ENCODE results near the gene IKBKE.
A peak's percentile ranks its signal among the peaks of the same experiment; 100 is the strongest.

The IKBKE gene

GRCh38 chr1:206514813-206515387 is 44.6 kb downstream of the IKBKE start:
- no peak for DNase-seq

GRCh38 chr1:206516728-206516990 is 46.4 kb downstream of the IKBKE start:
- DNase-seq, result no peak

GRCh38 chr1:206517784-206518183 is 47.5 kb downstream of the IKBKE start:
- peak; percentile 67 to 88 for DNase-seq

- DNase-seq, result no peak
Observed at GRCh38 chr1:206518206-206518605, 47.9 kb downstream of the IKBKE start.

GRCh38 chr1:206518743-206519142 is 48.5 kb downstream of the IKBKE start:
- no peak for DNase-seq

GRCh38 chr1:206521127-206521526 is 50.9 kb downstream of the IKBKE start:
- no peak for DNase-seq

- no peak for DNase-seq
Observed at GRCh38 chr1:206521694-206522402, 51.6 kb downstream of the IKBKE start.

- DNase-seq, result no peak
Observed at GRCh38 chr1:206524739-206525364, 54.6 kb downstream of the IKBKE start.

GRCh38 chr1:206526064-206526911 is 56.0 kb downstream of the IKBKE start:
- no peak for DNase-seq

GRCh38 chr1:206529425-206529824 is 59.1 kb downstream of the IKBKE start:
- no peak for DNase-seq

- DNase-seq, result no peak
Observed at GRCh38 chr1:206532368-206532767, 62.1 kb downstream of the IKBKE start.

GRCh38 chr1:206534552-206534951 is 64.3 kb downstream of the IKBKE start:
- no peak for DNase-seq

GRCh38 chr1:206535853-206536188 is 65.5 kb downstream of the IKBKE start:
- no peak for DNase-seq

- no peak for DNase-seq
Observed at GRCh38 chr1:206537141-206537540, 66.9 kb downstream of the IKBKE start.

- DNase-seq, result no peak
Observed at GRCh38 chr1:206538086-206538770, 68.0 kb downstream of the IKBKE start.

GRCh38 chr1:206538901-206539640 is 68.8 kb downstream of the IKBKE start:
- DNase-seq, result no peak

GRCh38 chr1:206540044-206540780 is 69.9 kb downstream of the IKBKE start:
- DNase-seq, result no peak

- DNase-seq, result no peak
Observed at GRCh38 chr1:206541236-206541833, 71.1 kb downstream of the IKBKE start.

GRCh38 chr1:206544562-206545257 is 74.4 kb downstream of the IKBKE start:
- peak; percentile 34 to 63 for DNase-seq

- DNase-seq, result no peak
Observed at GRCh38 chr1:206545351-206545750, 75.1 kb downstream of the IKBKE start.

Data from NCI-H524 (cell line).